K562 (cell line): ENCODE measurements around the gene HIPK2. TPM values are rescaled to one million over a fixed set of nuclear protein-coding genes. Genes with fewer than 3 reads are reported as not detected.

Experiments
- ATAC-seq: fragments of 200-7000 bp; cut with Tn5 transposase; 3 replicates; pipeline ENCODE4 v1.9.1; 2020; ENCODE audit warnings: moderate library complexity
- BruUV-seq: library from RNA; stranded (reverse); fragments of 400-500 nt; replicated peaks from 2 replicates; lab custom pipeline; 2021; lab: Mats Ljungman, UMichigan
- CTCF ChIA-PET: fragments of 300-600 bp; formaldehyde crosslinking; extraction: SDS; loops from one replicate; lab custom pipeline; 2021; ENCODE audit warnings: low intra/inter-chr PET ratio; lab: Yijun Ruan, JAX
- POLR2A ChIA-PET: fragments of 300-600, 350-650 bp; sonication (Branson Sonifier 250); formaldehyde crosslinking; extraction: SDS; loops from one replicate; lab custom pipeline; 2021; ENCODE audit warnings: antibody characterized with exemption, inconsistent platforms; lab: Yijun Ruan, JAX
- DNase-seq, 4 experiments: peaks; one replicate each; pipeline versions ENCODE4 v3.0.0 to v3.0.0-alpha.2; 2011 to 2018; ENCODE audit warnings: low spot score in 3 of 4, mixed read lengths in 3 of 4; ENCODE audit errors: extremely low read depth in 1 of 4
- FAIRE-seq: peaks from 2 replicates; lab custom pipeline; 2011; peaks lifted over from hg19 to GRCh38; lab: Jason Lieb, UNC
- H2AFZ ChIP-seq: 2 replicates; pipeline ENCODE4 v1.6.0; 2011; ENCODE audit warnings: low read depth, low read length, control low read depth, inconsistent platforms
- H3K27ac ChIP-seq: fragments of 200-600 bp; 3 replicates; pipeline ENCODE4 v1.8.0; 2011; ENCODE audit warnings: low read depth, mild to moderate bottlenecking, control low read depth, inconsistent platforms, low read length, moderate library complexity, mixed read lengths; ENCODE audit errors: extremely low read depth
- H3K27me3 ChIP-seq, 2 experiments: fragments of 300-600 bp in 1 of 2; 2 replicates in 1 of 2; 3 replicates in 1 of 2; pipeline versions ENCODE4 v1.6.0 to v1.8.0; 2011; ENCODE audit warnings: inconsistent platforms in 2 of 2, low read length in 2 of 2, mild to moderate bottlenecking in 1 of 2, mixed read lengths in 1 of 2, moderate library complexity in 1 of 2; ENCODE audit not compliant: control insufficient read depth in 2 of 2, insufficient read depth in 2 of 2
- H3K36me3 ChIP-seq: fragments of 300-600 bp; 3 replicates; pipeline ENCODE4 v1.8.0; 2011; ENCODE audit warnings: mild to moderate bottlenecking, low read length, inconsistent platforms; ENCODE audit not compliant: control insufficient read depth, insufficient read depth
- H3K4me1 ChIP-seq, 2 experiments: fragments of 200-600 bp in 1 of 2; replicated peaks in 1 of 2; 2 replicates in 1 of 2; 3 replicates in 1 of 2; pipeline versions ENCODE4 v1.5.1 to v1.8.0; 2011; ENCODE audit warnings: inconsistent platforms in 2 of 2, low read length in 2 of 2, mild to moderate bottlenecking in 1 of 2, mixed read lengths in 1 of 2, moderate library complexity in 1 of 2; ENCODE audit not compliant: control insufficient read depth in 2 of 2, insufficient read depth in 2 of 2
- H3K4me2 ChIP-seq: 2 replicates; pipeline ENCODE4 v1.6.1; 2011; ENCODE audit warnings: low read length, control low read depth, inconsistent platforms, mixed read lengths; ENCODE audit not compliant: insufficient read depth
- H3K4me3 ChIP-seq: fragments of 200-600 bp; sonication (generic), shearing (Covaris generic); 2 replicates; pipeline ENCODE4 v1.5.1; 2016; ENCODE audit warnings: control low read depth, inconsistent platforms
- H3K79me2 ChIP-seq: fragments of 200-600 bp; 3 replicates; pipeline ENCODE4 v1.8.0; 2011; ENCODE audit warnings: low read length, inconsistent platforms; ENCODE audit not compliant: control insufficient read depth, insufficient read depth
- H3K9ac ChIP-seq, 2 experiments: 2 replicates each; pipeline versions ENCODE4 v1.6.0 to v1.6.1; 2011; ENCODE audit warnings: low read depth in 2 of 2, low read length in 2 of 2, control low read depth in 1 of 2, inconsistent platforms in 1 of 2, mild to moderate bottlenecking in 1 of 2, mixed read lengths in 1 of 2; ENCODE audit not compliant: insufficient read depth in 1 of 2
- H3K9me1 ChIP-seq: one replicate; pipeline ENCODE4 v1.6.0; 2011; ENCODE audit warnings: inconsistent platforms, mild to moderate bottlenecking, low read length, moderate library complexity; ENCODE audit not compliant: control insufficient read depth, insufficient read depth
- H3K9me3 ChIP-seq: replicated peaks from 2 replicates; pipeline ENCODE4 v1.5.1; 2011; ENCODE audit warnings: low read depth, low read length, inconsistent platforms; ENCODE audit not compliant: control insufficient read depth, insufficient read depth
- H4K20me1 ChIP-seq: replicated peaks from 2 replicates; pipeline ENCODE4 v1.6.1; 2011; ENCODE audit warnings: low read length, inconsistent platforms, mixed read lengths; ENCODE audit not compliant: control insufficient read depth, insufficient read depth
- BRF1 ChIP-seq: IDR thresholded peaks from 3 replicates; pipeline ENCODE4 v1.6.1; 2011; ENCODE audit warnings: borderline replicate concordance, mild to moderate bottlenecking; ENCODE audit not compliant: insufficient read length; ENCODE audit errors: extremely low read depth
- FOSL1 ChIP-seq: fragments of 200-800 bp; sonication (Bioruptor generic); conservative IDR thresholded peaks from 2 replicates; pipeline ENCODE4 v1.6.1; 2016; ENCODE audit warnings: missing genetic modification characterization, missing compliant biosample characterization
- HMG20A ChIP-seq: fragments of 450-650 bp; formaldehyde crosslinking; conservative IDR thresholded peaks from 2 replicates; pipeline ENCODE4 v1.4.0; 2020; ENCODE audit warnings: mild to moderate bottlenecking, mixed read lengths
- MAZ ChIP-seq, 2 experiments: fragments of 450-650 bp in 1 of 2; sonication (generic) in 1 of 2; formaldehyde crosslinking; IDR thresholded peaks in 1 of 2; conservative IDR thresholded peaks in 1 of 2; 2 replicates each; pipeline versions ENCODE4 v1.4.0 to v1.5.0; 2020; ENCODE audit warnings: mild to moderate bottlenecking in 1 of 2, missing genetic modification reagents in 1 of 2
- PCBP2 ChIP-seq: fragments of 200-400 bp; formaldehyde crosslinking; IDR thresholded peaks from 2 replicates; pipeline ENCODE4 v1.6.1; 2018; ENCODE audit warnings: low read length, low read depth, mild to moderate bottlenecking, moderate library complexity; ENCODE audit not compliant: poor library complexity, severe bottlenecking
- PHF21A ChIP-seq: fragments of 450-650 bp; IDR thresholded peaks from 2 replicates; pipeline ENCODE4 v1.6.1; 2017; ENCODE audit warnings: low read depth, borderline replicate concordance
- RFX1 ChIP-seq: fragments of 450-650 bp; IDR thresholded peaks from 2 replicates; pipeline ENCODE4 v1.6.1; 2016; ENCODE audit warnings: mild to moderate bottlenecking, moderate library complexity
- SMARCB1 ChIP-seq: IDR thresholded peaks from 2 replicates; pipeline ENCODE4 v1.6.1; 2011; ENCODE audit warnings: improper control_type of control experiment, low read depth; ENCODE audit not compliant: insufficient read length
- SPI1 ChIP-seq: IDR thresholded peaks from 2 replicates; pipeline ENCODE4 v1.6.1; 2011; ENCODE audit warnings: low read depth, low read length, control low read depth, borderline replicate concordance
- ZNF77 ChIP-seq: fragments of 250-450 bp; sonication (Bioruptor Pico); IDR thresholded peaks from 2 replicates; pipeline ENCODE4 v1.5.0; 2020
- WGBS: fragments of 100-300 bp; shearing (Covaris generic); methylation state at CpG from one replicate; pipeline ENCODE4 v1.1.6; 2016; ENCODE audit warnings: low coverage, mixed read lengths; ENCODE audit not compliant: insufficient coverage; ENCODE audit errors: missing lambda C conversion rate; 5-methylcytosine and 5-hydroxymethylcytosine counted together
- in situ Hi-C: fragments of 300-500 bp; cut with MboI; formaldehyde crosslinking; loops from 4 replicates; pipeline ENCODE4 v1.15.0; 2018; ENCODE audit warnings: inconsistent platforms, mixed read lengths
- intact Hi-C: fragments of 100-400 bp; cut with micrococcal nuclease; formaldehyde crosslinking; loops from 2 replicates; pipeline ENCODE4 v1.14.2; 2022
- polyA plus RNA-seq, 8 experiments: library from polyadenylated mRNA; depleted of rRNA in 4 of 8; stranded (reverse) in 5 of 8; unstranded in 3 of 8; fragments of >200 nt; fragmentation: Nextera tagmentation in 2 of 8; fragmentation: Illumina TruSeq in 1 of 8; extraction: Ambion mirVana in 2 of 8; extraction: Trizol in 1 of 8; gene quantifications; 2 replicates each; pipeline versions ENCODE4 v1.2.1 to v1.2.3, GENCODE V29; 2011 to 2014; ENCODE audit warnings: inconsistent platforms in 1 of 8, missing spikeins in 1 of 8
- total RNA-seq, 7 experiments: library from RNA; depleted of rRNA in 6 of 7; stranded (reverse); fragments of >200 nt in 6 of 7; fragmentation: Illumina TruSeq in 2 of 7; extraction: Trizol in 2 of 7; gene quantifications; 2 replicates each; pipeline versions ENCODE4 v1.2.1 to v1.2.3, GENCODE V29; 2011 to 2021; ENCODE audit warnings: low replicate concordance in 1 of 7
- TF ChIP-seq, protein P1 (sequence below): fragments of 150-350 bp; conservative IDR thresholded peaks from 2 replicates; pipeline ENCODE4 v1.6.1; 2014; ENCODE audit warnings: low read length
- TF ChIP-seq, protein P2 (sequence below), 2 experiments: fragments of 450-650 bp; IDR thresholded peaks; 2 replicates each; pipeline ENCODE4 v1.6.1; 2016
- TF ChIP-seq, protein P3 (sequence below): fragments of 450-650 bp; IDR thresholded peaks from 2 replicates; pipeline ENCODE4 v1.7.0; 2016; ENCODE audit warnings: borderline replicate concordance
- TF ChIP-seq, protein P4 (sequence below): sonication (generic); formaldehyde crosslinking; IDR thresholded peaks from 2 replicates; pipeline ENCODE4 v1.8.0; 2022; ENCODE audit warnings: mild to moderate bottlenecking, missing genetic modification reagents

HIPK2 gene
- total and polyA plus RNA-seq, 9 of the 15 experiments (the other 6 are each of a cell fraction or from before 2014, with no cell fraction given): 0.69 to 19.8 (median 5.1) TPM

DNA sequence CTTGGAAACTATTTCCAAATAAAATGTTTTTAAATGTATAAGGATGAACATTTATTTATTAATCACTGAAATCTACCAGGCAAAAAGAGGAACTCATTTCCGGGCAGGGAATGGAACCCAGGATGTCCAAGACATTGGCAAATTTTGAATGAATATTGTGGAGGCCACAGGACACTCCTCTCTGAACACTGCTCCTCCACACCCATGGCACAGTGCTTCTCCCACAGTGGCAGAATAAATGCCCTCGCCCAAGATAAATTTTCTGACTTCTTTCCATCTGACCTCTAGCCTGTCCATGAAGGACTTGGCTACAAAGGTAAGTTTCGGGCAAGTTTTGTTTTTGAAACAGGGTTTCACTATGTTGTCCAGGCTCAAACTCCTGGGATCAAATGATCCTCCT is 39.0 kb downstream of the HIPK2 start:
- Histone ChIP-seq H3K9ac (no peak overlapping the region), H3K4me1 (no peaks in the 10 kb centered on the region), H3K4me2 (no peak overlapping the region), H3K9me1 (no peaks in the 10 kb centered on the region), H4K20me1 (peaks cover 25% of the 10 kb centered on the region), H3K27me3 (peaks cover 0 to 22% of the 10 kb centered on the region in 2 experiments; a peak in 1 of 5 replicates), H3K4me3 (no peak overlapping the region), H3K36me3 (no peaks in the 10 kb centered on the region), H3K27ac (no peak overlapping the region), H2AFZ (no peak overlapping the region), H3K9me3 (no peaks in the 10 kb centered on the region), H3K79me2 (no peaks in the 10 kb centered on the region)
- CTCF ChIA-PET: no interaction called here
- POLR2A ChIA-PET: interaction anchor here (0.6 to 2.2 kb wide), 4 partner anchors 7 to 166 kb away, joined by 3 to 11 read pairs (median 4); no protein-coding TSS in a partner anchor
- 49% methylated on average over 3 of the region's 3 CpGs for WGBS
- in situ Hi-C loops (no loop called here), intact Hi-C loops (no loop called here)
- DNase-seq: no peak
- FAIRE-seq: no peak
- TF ChIP-seq PHF21A (no peak), ZNF77 (CRISPR knock-in tag) (no peak), HMG20A (CRISPR knock-in tag) (no peak), PCBP2 (peak; percentile 44), FOSL1 (tag) (no peak), BRF1 (no peak), MAZ (CRISPR knock-in tag; conservative IDR thresholded peaks at IDR 0.05 in 1 of 2, IDR thresholded peaks at IDR 0.05 in 1 of 2) (no peak), SPI1 (peak; percentile 71), SMARCB1 (no peak), RFX1 (no peak)
- TF ChIP-seq, protein P1, sequence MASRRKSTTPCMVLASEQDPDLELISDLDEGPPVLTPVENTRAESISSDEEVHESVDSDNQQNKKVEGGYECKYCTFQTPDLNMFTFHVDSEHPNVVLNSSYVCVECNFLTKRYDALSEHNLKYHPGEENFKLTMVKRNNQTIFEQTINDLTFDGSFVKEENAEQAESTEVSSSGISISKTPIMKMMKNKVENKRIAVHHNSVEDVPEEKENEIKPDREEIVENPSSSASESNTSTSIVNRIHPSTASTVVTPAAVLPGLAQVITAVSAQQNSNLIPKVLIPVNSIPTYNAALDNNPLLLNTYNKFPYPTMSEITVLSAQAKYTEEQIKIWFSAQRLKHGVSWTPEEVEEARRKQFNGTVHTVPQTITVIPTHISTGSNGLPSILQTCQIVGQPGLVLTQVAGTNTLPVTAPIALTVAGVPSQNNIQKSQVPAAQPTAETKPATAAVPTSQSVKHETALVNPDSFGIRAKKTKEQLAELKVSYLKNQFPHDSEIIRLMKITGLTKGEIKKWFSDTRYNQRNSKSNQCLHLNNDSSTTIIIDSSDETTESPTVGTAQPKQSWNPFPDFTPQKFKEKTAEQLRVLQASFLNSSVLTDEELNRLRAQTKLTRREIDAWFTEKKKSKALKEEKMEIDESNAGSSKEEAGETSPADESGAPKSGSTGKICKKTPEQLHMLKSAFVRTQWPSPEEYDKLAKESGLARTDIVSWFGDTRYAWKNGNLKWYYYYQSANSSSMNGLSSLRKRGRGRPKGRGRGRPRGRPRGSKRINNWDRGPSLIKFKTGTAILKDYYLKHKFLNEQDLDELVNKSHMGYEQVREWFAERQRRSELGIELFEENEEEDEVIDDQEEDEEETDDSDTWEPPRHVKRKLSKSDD: no peak
- TF ChIP-seq, protein P2, sequence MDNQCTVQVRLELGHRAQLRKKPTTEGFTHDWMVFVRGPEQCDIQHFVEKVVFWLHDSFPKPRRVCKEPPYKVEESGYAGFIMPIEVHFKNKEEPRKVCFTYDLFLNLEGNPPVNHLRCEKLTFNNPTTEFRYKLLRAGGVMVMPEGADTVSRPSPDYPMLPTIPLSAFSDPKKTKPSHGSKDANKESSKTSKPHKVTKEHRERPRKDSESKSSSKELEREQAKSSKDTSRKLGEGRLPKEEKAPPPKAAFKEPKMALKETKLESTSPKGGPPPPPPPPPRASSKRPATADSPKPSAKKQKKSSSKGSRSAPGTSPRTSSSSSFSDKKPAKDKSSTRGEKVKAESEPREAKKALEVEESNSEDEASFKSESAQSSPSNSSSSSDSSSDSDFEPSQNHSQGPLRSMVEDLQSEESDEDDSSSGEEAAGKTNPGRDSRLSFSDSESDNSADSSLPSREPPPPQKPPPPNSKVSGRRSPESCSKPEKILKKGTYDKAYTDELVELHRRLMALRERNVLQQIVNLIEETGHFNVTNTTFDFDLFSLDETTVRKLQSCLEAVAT (IDR thresholded peaks at IDR 0.05): no peak
- TF ChIP-seq, protein P3, sequence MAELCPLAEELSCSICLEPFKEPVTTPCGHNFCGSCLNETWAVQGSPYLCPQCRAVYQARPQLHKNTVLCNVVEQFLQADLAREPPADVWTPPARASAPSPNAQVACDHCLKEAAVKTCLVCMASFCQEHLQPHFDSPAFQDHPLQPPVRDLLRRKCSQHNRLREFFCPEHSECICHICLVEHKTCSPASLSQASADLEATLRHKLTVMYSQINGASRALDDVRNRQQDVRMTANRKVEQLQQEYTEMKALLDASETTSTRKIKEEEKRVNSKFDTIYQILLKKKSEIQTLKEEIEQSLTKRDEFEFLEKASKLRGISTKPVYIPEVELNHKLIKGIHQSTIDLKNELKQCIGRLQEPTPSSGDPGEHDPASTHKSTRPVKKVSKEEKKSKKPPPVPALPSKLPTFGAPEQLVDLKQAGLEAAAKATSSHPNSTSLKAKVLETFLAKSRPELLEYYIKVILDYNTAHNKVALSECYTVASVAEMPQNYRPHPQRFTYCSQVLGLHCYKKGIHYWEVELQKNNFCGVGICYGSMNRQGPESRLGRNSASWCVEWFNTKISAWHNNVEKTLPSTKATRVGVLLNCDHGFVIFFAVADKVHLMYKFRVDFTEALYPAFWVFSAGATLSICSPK: no peak
- TF ChIP-seq, protein P4, sequence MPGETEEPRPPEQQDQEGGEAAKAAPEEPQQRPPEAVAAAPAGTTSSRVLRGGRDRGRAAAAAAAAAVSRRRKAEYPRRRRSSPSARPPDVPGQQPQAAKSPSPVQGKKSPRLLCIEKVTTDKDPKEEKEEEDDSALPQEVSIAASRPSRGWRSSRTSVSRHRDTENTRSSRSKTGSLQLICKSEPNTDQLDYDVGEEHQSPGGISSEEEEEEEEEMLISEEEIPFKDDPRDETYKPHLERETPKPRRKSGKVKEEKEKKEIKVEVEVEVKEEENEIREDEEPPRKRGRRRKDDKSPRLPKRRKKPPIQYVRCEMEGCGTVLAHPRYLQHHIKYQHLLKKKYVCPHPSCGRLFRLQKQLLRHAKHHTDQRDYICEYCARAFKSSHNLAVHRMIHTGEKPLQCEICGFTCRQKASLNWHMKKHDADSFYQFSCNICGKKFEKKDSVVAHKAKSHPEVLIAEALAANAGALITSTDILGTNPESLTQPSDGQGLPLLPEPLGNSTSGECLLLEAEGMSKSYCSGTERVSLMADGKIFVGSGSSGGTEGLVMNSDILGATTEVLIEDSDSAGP: no peak
- BruUV-seq: no TSS peak
- no peak for ATAC-seq
